ENCODE measurements around the gene COL6A2.

COL6A2 gene

DNA sequence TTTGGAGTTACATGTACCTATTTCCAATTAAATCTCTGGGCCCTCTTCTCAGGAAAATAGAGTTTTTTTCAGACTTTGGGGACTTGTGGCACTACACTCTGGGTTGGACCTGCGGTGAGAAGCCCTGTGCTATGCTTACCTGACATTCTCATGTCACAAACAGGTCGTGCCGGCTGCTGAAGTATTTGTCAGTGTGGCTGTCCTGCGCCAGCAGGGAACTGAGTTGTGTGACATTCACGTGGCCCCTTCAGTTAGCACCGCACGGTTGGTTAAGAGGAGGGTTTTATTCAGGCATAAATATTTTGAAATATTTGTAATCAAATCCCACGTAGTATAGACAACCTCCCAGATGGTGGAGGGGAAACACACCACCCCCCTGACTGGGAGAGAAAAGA, 6.3 kb upstream of the COL6A2 start:
- no peak for DNase-seq (ENCODE audit: low read depth)

DNA sequence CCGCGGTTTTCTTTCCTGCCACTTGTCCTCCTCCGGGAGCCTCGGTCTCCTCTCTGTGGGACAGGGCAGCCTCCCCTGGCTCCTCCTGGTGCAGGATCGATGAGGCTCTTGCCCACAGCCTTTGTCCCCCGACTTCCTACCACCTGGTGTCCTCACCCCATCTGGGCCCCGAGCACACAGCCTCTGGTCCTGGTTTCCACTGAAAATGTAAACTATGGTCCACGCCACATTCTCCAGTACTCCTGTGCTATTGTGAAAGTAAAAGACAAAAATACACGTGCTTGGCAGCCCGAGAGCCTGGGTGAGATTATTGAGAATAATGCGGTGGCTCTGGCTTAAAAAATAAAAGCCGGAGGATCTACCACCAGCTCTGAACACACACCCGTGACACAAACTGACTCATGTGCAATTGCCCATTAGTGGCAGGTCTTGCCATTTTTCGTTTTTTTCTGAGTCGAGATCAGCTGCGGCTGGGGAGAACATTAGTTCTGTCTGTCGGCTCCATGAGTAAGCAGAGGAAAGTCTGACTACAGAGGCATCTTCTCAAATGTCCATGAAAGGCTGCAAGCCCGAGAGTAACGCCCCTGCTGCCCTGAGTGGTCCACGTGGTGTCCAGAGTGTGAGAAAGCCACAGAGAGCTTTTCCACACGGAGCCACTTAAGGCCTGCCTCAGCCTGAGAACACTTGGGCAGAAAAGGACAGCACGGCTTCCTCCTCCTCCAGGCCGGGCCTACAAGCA, 5.7 kb upstream of the COL6A2 start:
- H3K4me3 ChIP-seq (ENCODE audit: low read depth, low read length): no peak overlapping the region
- DNase-seq (ENCODE audit: low read depth): no peak
- TF ChIP-seq, protein P1, sequence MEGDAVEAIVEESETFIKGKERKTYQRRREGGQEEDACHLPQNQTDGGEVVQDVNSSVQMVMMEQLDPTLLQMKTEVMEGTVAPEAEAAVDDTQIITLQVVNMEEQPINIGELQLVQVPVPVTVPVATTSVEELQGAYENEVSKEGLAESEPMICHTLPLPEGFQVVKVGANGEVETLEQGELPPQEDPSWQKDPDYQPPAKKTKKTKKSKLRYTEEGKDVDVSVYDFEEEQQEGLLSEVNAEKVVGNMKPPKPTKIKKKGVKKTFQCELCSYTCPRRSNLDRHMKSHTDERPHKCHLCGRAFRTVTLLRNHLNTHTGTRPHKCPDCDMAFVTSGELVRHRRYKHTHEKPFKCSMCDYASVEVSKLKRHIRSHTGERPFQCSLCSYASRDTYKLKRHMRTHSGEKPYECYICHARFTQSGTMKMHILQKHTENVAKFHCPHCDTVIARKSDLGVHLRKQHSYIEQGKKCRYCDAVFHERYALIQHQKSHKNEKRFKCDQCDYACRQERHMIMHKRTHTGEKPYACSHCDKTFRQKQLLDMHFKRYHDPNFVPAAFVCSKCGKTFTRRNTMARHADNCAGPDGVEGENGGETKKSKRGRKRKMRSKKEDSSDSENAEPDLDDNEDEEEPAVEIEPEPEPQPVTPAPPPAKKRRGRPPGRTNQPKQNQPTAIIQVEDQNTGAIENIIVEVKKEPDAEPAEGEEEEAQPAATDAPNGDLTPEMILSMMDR (IDR thresholded peaks at IDR 0.05; ENCODE audit: insufficient read depth, low read depth, low read length, missing control alignments): no peak

More for the DNA sequence above, 6.3 kb upstream of the COL6A2 start:
- H3K4me3 ChIP-seq (ENCODE audit: low read depth, low read length): no peak overlapping the region
- TF ChIP-seq, protein P1 (IDR thresholded peaks at IDR 0.05; ENCODE audit: insufficient read depth, low read depth, low read length, missing control alignments): no peak

DNA sequence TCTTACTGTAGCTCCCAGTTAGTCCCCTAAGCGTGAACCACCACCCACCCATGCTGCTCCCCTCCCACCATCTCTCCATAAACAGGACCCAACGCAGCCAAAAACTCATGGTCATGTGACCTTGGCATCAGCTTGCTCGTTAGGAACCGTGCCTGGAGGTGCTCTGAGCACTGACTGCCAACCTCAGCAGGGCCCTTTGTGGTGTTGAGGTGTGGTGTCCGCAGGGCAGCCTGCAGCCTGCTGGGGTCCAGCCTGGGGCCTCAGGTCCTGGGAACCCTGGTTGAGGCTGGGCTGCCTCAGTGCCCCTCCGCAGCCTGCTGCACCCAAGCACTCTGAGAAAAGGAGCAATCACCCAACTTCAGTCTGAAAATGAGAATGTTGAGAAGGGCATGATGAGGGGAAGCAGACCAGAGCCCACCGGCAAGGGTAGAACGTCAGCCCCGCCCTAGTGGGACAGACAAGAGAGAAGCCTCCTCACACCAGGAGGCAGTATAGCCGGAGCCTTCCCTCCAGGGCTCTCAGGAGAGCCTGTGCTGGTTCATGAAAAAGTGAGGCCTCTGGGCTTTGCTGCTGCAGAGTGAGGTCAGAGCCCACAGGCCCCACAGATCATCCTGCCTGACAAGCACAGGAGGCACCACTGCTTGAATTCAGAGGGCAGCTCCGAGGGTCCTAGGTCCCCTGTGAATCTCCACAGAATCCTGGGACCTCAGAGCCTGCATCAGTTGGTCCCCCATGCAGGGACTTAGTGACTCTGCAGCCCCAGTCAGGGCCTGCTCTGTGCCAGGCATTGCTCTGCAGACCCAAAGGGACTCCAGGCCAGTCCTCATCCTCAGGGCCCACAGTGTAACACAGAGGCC, 4.9 kb upstream of the COL6A2 start:
- TF ChIP-seq, protein P1 (IDR thresholded peaks at IDR 0.05; ENCODE audit: insufficient read depth, low read depth, low read length, missing control alignments): no peak
- H3K4me3 ChIP-seq (ENCODE audit: low read depth, low read length): no peak overlapping the region
- DNase-seq (ENCODE audit: low read depth): no peak

DNA sequence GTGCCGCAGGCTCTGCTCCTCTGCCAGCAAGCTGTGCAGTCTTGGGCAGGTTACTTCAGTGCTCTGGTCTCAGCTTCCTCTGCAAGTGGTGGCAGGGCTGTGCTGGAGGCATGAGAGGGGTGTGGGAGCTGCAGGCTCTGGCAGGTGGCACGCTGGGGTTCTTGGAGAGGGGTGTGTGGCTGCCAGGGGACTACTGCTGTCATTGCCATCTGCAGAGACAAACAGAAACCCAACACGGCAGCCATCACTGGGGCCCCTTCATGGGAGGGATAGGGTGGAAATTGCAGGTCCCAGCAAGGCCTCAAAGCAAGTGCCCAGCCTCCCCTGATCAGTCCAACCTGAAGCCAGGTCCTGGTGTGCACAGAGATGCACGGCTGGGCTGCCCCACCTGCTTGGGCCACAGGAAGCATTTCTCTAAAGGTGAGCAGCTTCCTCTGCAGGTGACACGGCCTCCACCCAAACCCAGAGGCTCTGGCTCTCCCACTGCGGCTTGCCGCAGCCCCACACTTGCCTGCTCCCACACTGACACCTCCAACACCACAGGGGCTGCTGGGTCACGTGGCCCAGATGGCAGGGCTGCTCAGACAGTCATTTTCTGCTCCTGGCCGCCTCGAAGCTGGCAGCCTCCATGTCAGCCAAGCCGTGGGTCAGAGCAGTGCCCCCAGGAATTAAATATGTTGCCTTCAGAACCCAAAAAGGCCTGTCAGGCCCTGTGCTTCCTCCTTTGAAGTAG, 4.1 kb upstream of the COL6A2 start:
- H3K4me3 ChIP-seq (ENCODE audit: low read depth, low read length): no peak overlapping the region
- TF ChIP-seq, protein P1 (IDR thresholded peaks at IDR 0.05; ENCODE audit: insufficient read depth, low read depth, low read length, missing control alignments): no peak
- no peak for DNase-seq (ENCODE audit: low read depth)

DNA sequence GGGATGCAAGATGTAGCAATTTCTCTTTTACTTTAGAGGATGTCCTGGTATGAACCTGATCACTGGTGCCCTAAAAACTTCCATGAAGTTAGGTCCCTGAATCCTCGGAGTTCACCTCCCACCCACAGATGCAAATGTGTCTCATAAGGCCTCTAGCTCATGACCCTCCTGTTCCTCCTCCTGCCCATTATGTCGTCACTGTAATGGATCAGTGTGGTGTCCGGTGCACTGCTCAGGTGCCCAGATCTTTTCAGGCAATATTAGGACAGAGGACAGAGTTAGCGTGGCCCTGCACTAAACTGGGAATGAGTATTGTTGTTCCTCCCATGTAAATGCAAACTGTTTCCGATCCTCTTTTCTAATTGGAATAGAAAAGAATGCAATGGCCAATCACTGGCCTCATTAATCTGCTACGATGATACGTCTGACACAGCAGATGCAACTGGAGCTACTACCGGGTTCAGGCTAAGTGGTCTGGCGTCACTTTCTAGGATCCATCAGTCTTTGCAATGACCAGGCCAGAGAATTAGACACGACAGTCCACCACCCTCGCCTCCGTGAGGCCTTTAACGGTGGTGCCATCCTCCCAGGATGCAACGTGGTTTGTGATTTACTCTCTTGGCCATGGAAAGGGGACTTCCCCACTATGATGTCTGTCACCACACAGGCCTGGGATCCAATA, 3.4 kb upstream of the COL6A2 start:
- no peak for DNase-seq (ENCODE audit: low read depth)
- no peak overlapping the region for H3K4me3 ChIP-seq (ENCODE audit: low read depth, low read length)
- TF ChIP-seq, protein P1 (IDR thresholded peaks at IDR 0.05; ENCODE audit: insufficient read depth, low read depth, low read length, missing control alignments): no peak

DNA sequence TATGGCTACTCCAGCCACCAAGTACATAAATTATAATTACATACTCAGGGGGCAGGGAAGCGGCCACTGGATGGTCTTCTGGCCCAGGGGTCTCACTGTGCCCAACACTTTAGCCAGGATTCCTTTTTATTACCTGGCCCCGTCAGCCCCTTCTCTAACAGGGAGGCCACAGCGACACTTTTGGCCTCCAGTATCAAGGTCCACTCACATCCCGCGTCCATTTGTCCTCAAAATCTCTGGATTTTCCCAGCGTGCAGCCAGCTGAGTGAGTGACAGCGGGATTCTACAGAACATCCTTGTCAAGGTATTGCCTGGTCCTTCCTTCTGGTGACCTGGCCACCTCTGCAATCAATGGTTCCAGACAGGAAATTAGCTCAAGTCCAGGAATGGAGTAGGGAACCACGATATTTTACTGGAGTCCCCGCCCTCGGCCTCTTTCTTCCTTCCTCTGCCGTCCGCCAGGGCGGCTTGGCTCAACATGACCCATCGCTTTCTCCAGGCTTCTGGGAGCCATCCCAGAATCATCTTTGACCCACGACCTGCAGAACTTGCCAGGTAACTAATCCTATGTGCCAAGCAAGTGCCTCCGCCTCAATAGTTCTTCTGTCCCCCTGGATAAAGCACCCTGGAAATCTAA, 2.7 kb upstream of the COL6A2 start:
- TF ChIP-seq, protein P1 (IDR thresholded peaks at IDR 0.05; ENCODE audit: insufficient read depth, low read depth, low read length, missing control alignments): no peak
- H3K4me3 ChIP-seq (ENCODE audit: low read depth, low read length): no peak overlapping the region
- no peak for DNase-seq (ENCODE audit: low read depth)

Measured in GM12865 (cell line).